Measurements from ENCODE around the gene AGAP1. TPM values are rescaled to one million over a fixed set of nuclear protein-coding genes. Genes with fewer than 3 reads are reported as not detected.

The AGAP1 gene
- polyA plus RNA-seq, 1 experiment, result 12.4 TPM

GRCh38 chr2:235549735-235550377, 56.0 kb downstream of the AGAP1 start:
- H3K27me3 ChIP-seq (ENCODE audit: control insufficient read depth, insufficient read depth, low read length), result no peaks in the 10 kb centered on the region
- H3K9me3 ChIP-seq (ENCODE audit: control insufficient read depth, insufficient read depth, low read length), result no peaks in the 10 kb centered on the region
- DNase-seq (ENCODE audit: low read depth, low spot score), result no peak
- no peak overlapping the region for H3K27ac ChIP-seq (ENCODE audit: low read depth, low read length)
- ChIA-PET CTCF (interaction anchor here (0.6 kb wide), 1 partner anchor 44 kb away, joined by 3 read pairs; no protein-coding TSS in a partner anchor), POLR2A (no interaction called here)
- no peak for TF ChIP-seq CTCF (IDR thresholded peaks at IDR 0.05; ENCODE audit: low read depth, low read length)
- H3K4me3 ChIP-seq (ENCODE audit: low read depth, low read length), result no peak overlapping the region

- no peaks in the 10 kb centered on the region for H3K27me3 ChIP-seq (ENCODE audit: control insufficient read depth, insufficient read depth, low read length)
- no peak overlapping the region for H3K27ac ChIP-seq (ENCODE audit: low read depth, low read length)
- no peak overlapping the region for H3K4me3 ChIP-seq (ENCODE audit: low read depth, low read length)
- CTCF ChIA-PET, result interaction anchor here (0.6 to 1.4 kb wide), 2 partner anchors 43 to 416 kb away, joined by 3 read pairs; no protein-coding TSS in a partner anchor
- H3K9me3 ChIP-seq (ENCODE audit: control insufficient read depth, insufficient read depth, low read length), result no peaks in the 10 kb centered on the region
- POLR2A ChIA-PET, result no interaction called here
- DNase-seq (ENCODE audit: low read depth, low spot score), result no peak
- TF ChIP-seq CTCF (IDR thresholded peaks at IDR 0.05; ENCODE audit: low read depth, low read length), result no peak
Observed at GRCh38 chr2:235550378-235550760, 56.5 kb downstream of the AGAP1 start.

GRCh38 chr2:235550946-235551345, 57.1 kb downstream of the AGAP1 start:
- Histone ChIP-seq H3K27ac (ENCODE audit: low read depth, low read length) (no peak overlapping the region), H3K4me3 (ENCODE audit: low read depth, low read length) (no peak overlapping the region), H3K9me3 (ENCODE audit: control insufficient read depth, insufficient read depth, low read length) (no peaks in the 10 kb centered on the region), H3K27me3 (ENCODE audit: control insufficient read depth, insufficient read depth, low read length) (no peaks in the 10 kb centered on the region)
- TF ChIP-seq CTCF (IDR thresholded peaks at IDR 0.05; ENCODE audit: low read depth, low read length), result no peak
- ChIA-PET CTCF (interaction anchor here (1.2 to 1.4 kb wide), 2 partner anchors 11 to 417 kb away, joined by 3 to 8 read pairs; no protein-coding TSS in a partner anchor), POLR2A (no interaction called here)
- no peak for DNase-seq (ENCODE audit: low read depth, low spot score)

DNA sequence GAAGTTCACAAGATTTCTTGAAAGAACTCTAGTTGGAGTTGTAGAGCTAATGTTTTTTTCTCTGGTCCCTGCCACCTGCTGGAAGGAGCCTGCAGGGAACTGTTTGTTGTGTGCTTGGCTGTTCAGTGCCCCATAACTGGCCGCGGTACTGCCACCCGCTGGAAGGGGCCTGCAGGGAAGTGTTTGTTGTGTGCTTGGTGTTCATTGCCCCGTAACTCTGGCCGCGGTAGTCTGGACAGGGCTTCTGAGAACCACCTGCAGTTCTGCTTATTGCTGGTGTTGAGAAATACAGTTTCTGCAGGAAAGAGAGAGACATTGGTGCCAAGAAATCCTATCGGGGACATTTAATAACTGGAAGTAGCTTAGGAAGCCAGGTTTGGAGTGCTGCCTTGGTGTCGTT, 58.1 kb downstream of the AGAP1 start:
- ChIA-PET POLR2A (no interaction called here), CTCF (interaction anchor here (0.6 to 1.7 kb wide), 10 partner anchors 12 to 418 kb away, joined by 3 to 10 read pairs (median 3); no protein-coding TSS in a partner anchor)
- H3K9me3 ChIP-seq (ENCODE audit: control insufficient read depth, insufficient read depth, low read length), result no peaks in the 10 kb centered on the region
- no peak overlapping the region for H3K27ac ChIP-seq (ENCODE audit: low read depth, low read length)
- peak; percentile 58 for TF ChIP-seq CTCF (IDR thresholded peaks at IDR 0.05; ENCODE audit: low read depth, low read length)
- no peak overlapping the region for H3K4me3 ChIP-seq (ENCODE audit: low read depth, low read length)
- no peaks in the 10 kb centered on the region for H3K27me3 ChIP-seq (ENCODE audit: control insufficient read depth, insufficient read depth, low read length)
- no peak for DNase-seq (ENCODE audit: low read depth, low spot score)

GRCh38 chr2:235552671-235553070, 58.8 kb downstream of the AGAP1 start:
- CTCF ChIA-PET, result interaction anchor here (1.2 to 1.7 kb wide), 3 partner anchors 23 to 369 kb away, joined by 3 to 10 read pairs (median 3); no protein-coding TSS in a partner anchor
- POLR2A ChIA-PET, result no interaction called here
- H3K9me3 ChIP-seq (ENCODE audit: control insufficient read depth, insufficient read depth, low read length), result no peaks in the 10 kb centered on the region
- no peak for DNase-seq (ENCODE audit: low read depth, low spot score)
- H3K27me3 ChIP-seq (ENCODE audit: control insufficient read depth, insufficient read depth, low read length), result no peaks in the 10 kb centered on the region
- TF ChIP-seq CTCF (IDR thresholded peaks at IDR 0.05; ENCODE audit: low read depth, low read length), result no peak
- H3K27ac ChIP-seq (ENCODE audit: low read depth, low read length), result no peak overlapping the region
- H3K4me3 ChIP-seq (ENCODE audit: low read depth, low read length), result no peak overlapping the region

Data from AG04450 (cell line).